Immature natural killer cell (primary cell): ENCODE data around the gene RLBP1. TPM values are rescaled to one million over a fixed set of nuclear protein-coding genes. Genes with fewer than 3 reads are reported as not detected.
A peak's percentile ranks its signal among the peaks of the same experiment; 100 is the strongest.

Source experiments
- DNase-seq, 3 donors: peaks; one replicate each; pipeline ENCODE4 v3.0.0; 2022; ENCODE audit warnings: mixed read lengths in 1 of 3
- H3K27ac Mint-ChIP-seq, 6 donors: one replicate each; pipeline ENCODE4 v1.8.0; 2020; ENCODE audit warnings: mixed read lengths in 6 of 6, mild to moderate bottlenecking in 5 of 6, inconsistent platforms in 4 of 6, moderate library complexity in 3 of 6
- H3K27me3 Mint-ChIP-seq, 3 donors: one replicate each; pipeline ENCODE4 v1.8.0; 2020 to 2021; ENCODE audit warnings: low read depth in 3 of 3, mild to moderate bottlenecking in 3 of 3, mixed read lengths in 3 of 3, moderate library complexity in 3 of 3, inconsistent platforms in 1 of 3
- H3K36me3 Mint-ChIP-seq, 3 donors: one replicate each; pipeline ENCODE4 v1.8.0; 2020; ENCODE audit warnings: mixed read lengths in 3 of 3, inconsistent platforms in 2 of 3, mild to moderate bottlenecking in 2 of 3
- H3K4me1 Mint-ChIP-seq, 2 donors: one replicate each; pipeline ENCODE4 v1.8.0; 2020; ENCODE audit warnings: inconsistent platforms in 2 of 2, mild to moderate bottlenecking in 2 of 2, mixed read lengths in 2 of 2, moderate library complexity in 1 of 2
- H3K4me3 Mint-ChIP-seq, 5 donors: one replicate each; pipeline ENCODE4 v1.8.0; 2020; ENCODE audit warnings: mild to moderate bottlenecking in 5 of 5, mixed read lengths in 5 of 5, inconsistent platforms in 3 of 5, moderate library complexity in 3 of 5
- H3K9me3 Mint-ChIP-seq, 6 donors: one replicate each; pipeline ENCODE4 v1.8.0; 2020; ENCODE audit warnings: mild to moderate bottlenecking in 6 of 6, mixed read lengths in 6 of 6, inconsistent platforms in 4 of 6, moderate library complexity in 3 of 6
- polyA plus RNA-seq, 3 donors: library from polyadenylated mRNA; unstranded; fragments of 300-500 nt; fragmentation: Illumina TruSeq; gene quantifications; one replicate each; pipeline ENCODE4 v1.2.3, GENCODE V29; 2021

Gene RLBP1
- polyA plus RNA-seq, 3 donors from 2014 or later, result 0.35 TPM; not detected in 2

GRCh38 chr15:89199746-89200145, 21.6 kb downstream of the RLBP1 start:
- no peaks in the 10 kb centered on the region for H3K9me3 Mint-ChIP-seq
- no peak for DNase-seq
- H3K36me3 Mint-ChIP-seq, result peaks cover 9 to 47% (median 13%) of the 10 kb centered on the region in 3 donors
- peaks cover 19 to 34% of the 10 kb centered on the region in 2 donors for H3K4me1 Mint-ChIP-seq
- peak overlapping the region in 1 of 6 donors; percentile 77 for H3K27ac Mint-ChIP-seq
- H3K4me3 Mint-ChIP-seq, result no peak overlapping the region
- peaks cover 3 to 8% (median 5%) of the 10 kb centered on the region in 3 donors for H3K27me3 Mint-ChIP-seq

- no peak overlapping the region for H3K27ac Mint-ChIP-seq
Observed at GRCh38 chr15:89198934-89199333, 22.4 kb downstream of the RLBP1 start.

GRCh38 chr15:89198196-89198595, 23.2 kb downstream of the RLBP1 start:
- no peaks in the 10 kb centered on the region for H3K9me3 Mint-ChIP-seq
- H3K36me3 Mint-ChIP-seq, result peaks cover 15 to 49% (median 17%) of the 10 kb centered on the region in 3 donors
- DNase-seq, result no peak
- peaks cover 2 to 4% (median 3%) of the 10 kb centered on the region in 3 donors for H3K27me3 Mint-ChIP-seq
- no peak overlapping the region for H3K4me3 Mint-ChIP-seq
- peaks cover 4 to 19% of the 10 kb centered on the region in 2 donors for H3K4me1 Mint-ChIP-seq
- no peak overlapping the region for H3K27ac Mint-ChIP-seq

More at GRCh38 chr15:89198934-89199333, 22.4 kb downstream of the RLBP1 start:
- DNase-seq, result no peak
- Mint-ChIP-seq H3K36me3 (peaks cover 12 to 47% (median 13%) of the 10 kb centered on the region in 3 donors), H3K27me3 (peaks cover 2 to 4% (median 2%) of the 10 kb centered on the region in 3 donors), H3K4me3 (no peak overlapping the region), H3K9me3 (no peaks in the 10 kb centered on the region), H3K4me1 (peaks cover 11 to 26% of the 10 kb centered on the region in 2 donors)

GRCh38 chr15:89197503-89197971, 23.8 kb downstream of the RLBP1 start:
- Mint-ChIP-seq H3K9me3 (no peaks in the 10 kb centered on the region), H3K4me3 (no peak overlapping the region), H3K36me3 (peaks cover 20 to 55% (median 22%) of the 10 kb centered on the region in 3 donors), H3K27me3 (peaks cover 2 to 5% (median 3%) of the 10 kb centered on the region in 3 donors), H3K4me1 (peaks cover 3 to 14% of the 10 kb centered on the region in 2 donors), H3K27ac (peak overlapping the region in 3 of 6 donors; percentile 22 to 57 (median 28))
- no peak for DNase-seq

GRCh38 chr15:89196994-89197393, 24.4 kb downstream of the RLBP1 start:
- Mint-ChIP-seq H3K9me3 (no peaks in the 10 kb centered on the region), H3K4me3 (no peak overlapping the region), H3K36me3 (peaks cover 20 to 60% (median 22%) of the 10 kb centered on the region in 3 donors)

GRCh38 chr15:89196241-89196640, 25.1 kb downstream of the RLBP1 start:
- peaks cover 22 to 61% (median 24%) of the 10 kb centered on the region in 3 donors for H3K36me3 Mint-ChIP-seq
- no peak for DNase-seq
- no peak overlapping the region for H3K27ac Mint-ChIP-seq
- no peak overlapping the region for H3K4me3 Mint-ChIP-seq
- H3K9me3 Mint-ChIP-seq, result no peaks in the 10 kb centered on the region
- peaks cover 0 to 5% of the 10 kb centered on the region in 2 donors for H3K4me1 Mint-ChIP-seq
- peaks cover 2 to 5% (median 3%) of the 10 kb centered on the region in 3 donors for H3K27me3 Mint-ChIP-seq

More at GRCh38 chr15:89196994-89197393, 24.4 kb downstream of the RLBP1 start:
- no peak for DNase-seq
- peak overlapping the region in 5 of 6 donors; percentile 2 to 65 (median 28) for H3K27ac Mint-ChIP-seq
- H3K27me3 Mint-ChIP-seq, result peaks cover 2 to 5% (median 3%) of the 10 kb centered on the region in 3 donors
- H3K4me1 Mint-ChIP-seq, result peaks cover 0 to 9% of the 10 kb centered on the region in 2 donors

GRCh38 chr15:89195836-89196235, 25.5 kb downstream of the RLBP1 start:
- peaks cover 0 to 5% of the 10 kb centered on the region in 2 donors for H3K4me1 Mint-ChIP-seq
- H3K36me3 Mint-ChIP-seq, result peaks cover 25 to 61% (median 28%) of the 10 kb centered on the region in 3 donors
- no peak for DNase-seq
- no peak overlapping the region for H3K4me3 Mint-ChIP-seq
- H3K9me3 Mint-ChIP-seq, result no peaks in the 10 kb centered on the region
- peaks cover under 1 to 5% (median 2%) of the 10 kb centered on the region in 3 donors for H3K27me3 Mint-ChIP-seq
- H3K27ac Mint-ChIP-seq, result no peak overlapping the region

GRCh38 chr15:89194608-89195007, 26.8 kb downstream of the RLBP1 start:
- Mint-ChIP-seq H3K4me3 (no peak overlapping the region), H3K9me3 (no peaks in the 10 kb centered on the region), H3K27ac (no peak overlapping the region), H3K36me3 (peaks cover 25 to 59% (median 28%) of the 10 kb centered on the region in 3 donors), H3K27me3 (peaks cover 0 to 3% (median 0%) of the 10 kb centered on the region in 3 donors), H3K4me1 (peaks cover 0 to 5% of the 10 kb centered on the region in 2 donors)
- DNase-seq, result no peak

GRCh38 chr15:89192766-89193165, 28.6 kb downstream of the RLBP1 start:
- no peaks in the 10 kb centered on the region for H3K9me3 Mint-ChIP-seq
- H3K27me3 Mint-ChIP-seq, result peaks cover 0 to 3% (median 0%) of the 10 kb centered on the region in 3 donors
- H3K27ac Mint-ChIP-seq, result peak overlapping the region in 1 of 6 donors; percentile 60
- peaks cover 0 to 6% of the 10 kb centered on the region in 2 donors for H3K4me1 Mint-ChIP-seq
- H3K36me3 Mint-ChIP-seq, result peaks cover 32 to 59% (median 40%) of the 10 kb centered on the region in 3 donors
- no peak overlapping the region for H3K4me3 Mint-ChIP-seq
- DNase-seq, result no peak

GRCh38 chr15:89192136-89192535, 29.2 kb downstream of the RLBP1 start:
- H3K4me1 Mint-ChIP-seq, result peaks cover under 1 to 9% of the 10 kb centered on the region in 2 donors
- H3K27ac Mint-ChIP-seq, result peak overlapping the region in 2 of 6 donors; percentile 12 to 19
- peaks cover 29 to 61% (median 39%) of the 10 kb centered on the region in 3 donors for H3K36me3 Mint-ChIP-seq

GRCh38 chr15:89187986-89188514, 33.3 kb downstream of the RLBP1 start:
- no peak for DNase-seq
- H3K4me1 Mint-ChIP-seq, result peaks cover 6 to 25% of the 10 kb centered on the region in 2 donors
- no peak overlapping the region for H3K4me3 Mint-ChIP-seq
- H3K27ac Mint-ChIP-seq, result peak overlapping the region in 2 of 6 donors; percentile 43 to 55
- H3K36me3 Mint-ChIP-seq, result peaks cover 22 to 50% (median 29%) of the 10 kb centered on the region in 3 donors
- no peaks in the 10 kb centered on the region for H3K9me3 Mint-ChIP-seq
- H3K27me3 Mint-ChIP-seq, result no peaks in the 10 kb centered on the region

More at GRCh38 chr15:89192136-89192535, 29.2 kb downstream of the RLBP1 start:
- H3K27me3 Mint-ChIP-seq, result peaks cover 0 to 3% (median 0%) of the 10 kb centered on the region in 3 donors
- no peaks in the 10 kb centered on the region for H3K9me3 Mint-ChIP-seq
- DNase-seq, result no peak
- no peak overlapping the region for H3K4me3 Mint-ChIP-seq

- peaks cover 8 to 31% of the 10 kb centered on the region in 2 donors for H3K4me1 Mint-ChIP-seq
- no peaks in the 10 kb centered on the region for H3K9me3 Mint-ChIP-seq
- no peak for DNase-seq
- peak overlapping the region in 4 of 6 donors; percentile 27 to 52 (median 42) for H3K27ac Mint-ChIP-seq
- no peak overlapping the region for H3K4me3 Mint-ChIP-seq
- peaks cover 19 to 47% (median 29%) of the 10 kb centered on the region in 3 donors for H3K36me3 Mint-ChIP-seq
- H3K27me3 Mint-ChIP-seq, result no peaks in the 10 kb centered on the region
Observed at GRCh38 chr15:89187301-89187985, 33.9 kb downstream of the RLBP1 start.

GRCh38 chr15:89186803-89187202, 34.6 kb downstream of the RLBP1 start:
- no peak overlapping the region for H3K4me3 Mint-ChIP-seq

More at GRCh38 chr15:89186803-89187202, 34.6 kb downstream of the RLBP1 start:
- Mint-ChIP-seq H3K36me3 (peaks cover 19 to 41% (median 33%) of the 10 kb centered on the region in 3 donors), H3K4me1 (peaks cover 8 to 38% of the 10 kb centered on the region in 2 donors), H3K27ac (peak overlapping the region in 4 of 6 donors; percentile 40 to 76 (median 52)), H3K9me3 (no peaks in the 10 kb centered on the region), H3K27me3 (peaks cover 0 to 1% (median 0%) of the 10 kb centered on the region in 3 donors)
- DNase-seq, result no peak
